SU-DHL-6 (cell line): ENCODE results near the gene POU6F2.
"Not testable (repeated sequence)": the region's sequence is repeated elsewhere in the genome, so short reads cannot be mapped to it uniquely, and the experiment has no call there.

Experiments
- H2AFZ ChIP-seq: fragments of 200-600 bp; sonication (generic); 2 replicates; pipeline ENCODE4 v1.6.1; 2014; ENCODE audit warnings: low read depth, mild to moderate bottlenecking, moderate library complexity, mixed read lengths, antibody characterized with exemption, low read length; ENCODE audit not compliant: severe bottlenecking
- H3F3A ChIP-seq: fragments of 200-600 bp; shearing (Covaris generic); 2 replicates; pipeline ENCODE4 v1.6.0; 2016; ENCODE audit warnings: antibody characterized with exemption, mild to moderate bottlenecking; ENCODE audit not compliant: insufficient read depth
- H3K27ac ChIP-seq: fragments of 200-600 bp; sonication (generic); 2 replicates; pipeline ENCODE4 v1.5.1; 2016; ENCODE audit warnings: low read depth, mild to moderate bottlenecking, low read length, moderate library complexity, mixed read lengths
- H3K27me3 ChIP-seq: fragments of 200-600 bp; sonication (generic), shearing (Covaris generic); 2 replicates; pipeline ENCODE4 v1.6.0; 2014; ENCODE audit warnings: mild to moderate bottlenecking, low read length
- H3K36me3 ChIP-seq: fragments of 200-600 bp; sonication (generic); 2 replicates; pipeline ENCODE4 v1.6.1; 2014; ENCODE audit warnings: mild to moderate bottlenecking, low read length, mixed read lengths
- H3K4me2 ChIP-seq: fragments of 300-600, 200-600 bp; shearing (Covaris generic), sonication (generic); 2 replicates; pipeline ENCODE4 v1.6.0; 2014; ENCODE audit warnings: low read length, low read depth, mild to moderate bottlenecking; ENCODE audit not compliant: poor library complexity, severe bottlenecking
- H3K4me3 ChIP-seq: fragments of 200-600 bp; sonication (generic); 2 replicates; pipeline ENCODE4 v1.5.1; 2014; ENCODE audit warnings: antibody characterized with exemption, low read length, mild to moderate bottlenecking, mixed read lengths; ENCODE audit not compliant: insufficient read depth, poor library complexity, severe bottlenecking
- H3K79me2 ChIP-seq: fragments of 200-600 bp; sonication (generic); 2 replicates; pipeline ENCODE4 v1.6.1; 2014; ENCODE audit warnings: mild to moderate bottlenecking, low read length, moderate library complexity; ENCODE audit not compliant: insufficient read depth
- H3K9ac ChIP-seq: fragments of 200-600 bp; sonication (generic); 2 replicates; pipeline ENCODE4 v1.7.0; 2014; ENCODE audit warnings: mild to moderate bottlenecking, low read length
- H3K9me2 ChIP-seq: fragments of 200-600 bp; sonication (generic); replicated peaks from 2 replicates; pipeline ENCODE4 v1.6.1; 2014; ENCODE audit warnings: low read length; ENCODE audit not compliant: insufficient read depth
- H3K9me3 ChIP-seq: fragments of 200-600 bp; sonication (generic); 2 replicates; pipeline ENCODE4 v1.6.1; 2014; ENCODE audit warnings: low read length, mixed read lengths; ENCODE audit not compliant: insufficient read depth
- H4K20me1 ChIP-seq: fragments of 200-600 bp; sonication (generic); 2 replicates; pipeline ENCODE4 v1.6.1; 2014; ENCODE audit warnings: low read depth, mild to moderate bottlenecking, antibody characterized with exemption, low read length, moderate library complexity, mixed read lengths
- EZH2phosphoT487 ChIP-seq: fragments of 200-600 bp; sonication (generic), shearing (Covaris generic); conservative IDR thresholded peaks from 2 replicates; pipeline ENCODE4 v1.6.1; 2018; ENCODE audit warnings: mild to moderate bottlenecking, antibody characterized with exemption, low read length, moderate library complexity, mixed read lengths
- TF ChIP-seq, protein P1 (sequence below): fragments of 200-600 bp; sonication (generic); IDR thresholded peaks from one replicate; pipeline ENCODE4 v1.5.1; 2017; ENCODE audit warnings: antibody characterized with exemption, mild to moderate bottlenecking, low read length, moderate library complexity; ENCODE audit not compliant: insufficient read depth, poor library complexity, severe bottlenecking

Gene POU6F2

DNA sequence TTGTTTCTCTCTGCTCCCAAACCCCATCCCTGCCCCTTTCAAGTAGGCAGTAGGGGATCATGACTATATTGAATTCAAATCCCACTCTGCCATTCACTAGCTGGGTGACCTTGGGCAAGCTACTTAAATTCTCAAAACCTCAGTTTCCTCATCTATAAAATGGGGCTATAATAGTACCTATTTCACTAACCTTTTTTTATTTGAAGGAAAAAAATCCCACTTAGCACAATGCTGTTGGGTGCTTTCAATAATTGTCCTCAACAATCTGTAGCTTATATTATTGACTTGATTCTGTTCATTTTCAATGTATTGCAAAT lies 398.1 kb downstream of the POU6F2 start:
- H3K4me3 ChIP-seq: no peak overlapping the region
- H3K79me2 ChIP-seq: no peaks in the 10 kb centered on the region
- H3K27ac ChIP-seq: no peak overlapping the region
- H3K9ac ChIP-seq: no peak overlapping the region
- no peaks in the 10 kb centered on the region for H3K9me3 ChIP-seq
- H3K36me3 ChIP-seq: no peaks in the 10 kb centered on the region
- H3K27me3 ChIP-seq: no peaks in the 10 kb centered on the region
- no peaks in the 10 kb centered on the region for H3K9me2 ChIP-seq
- H4K20me1 ChIP-seq: no peaks in the 10 kb centered on the region
- H2AFZ ChIP-seq: no peak overlapping the region
- H3K4me2 ChIP-seq: no peak overlapping the region
- H3F3A ChIP-seq: no peaks in the 10 kb centered on the region
- no peak for TF ChIP-seq EZH2phosphoT487
- TF ChIP-seq, protein P1, sequence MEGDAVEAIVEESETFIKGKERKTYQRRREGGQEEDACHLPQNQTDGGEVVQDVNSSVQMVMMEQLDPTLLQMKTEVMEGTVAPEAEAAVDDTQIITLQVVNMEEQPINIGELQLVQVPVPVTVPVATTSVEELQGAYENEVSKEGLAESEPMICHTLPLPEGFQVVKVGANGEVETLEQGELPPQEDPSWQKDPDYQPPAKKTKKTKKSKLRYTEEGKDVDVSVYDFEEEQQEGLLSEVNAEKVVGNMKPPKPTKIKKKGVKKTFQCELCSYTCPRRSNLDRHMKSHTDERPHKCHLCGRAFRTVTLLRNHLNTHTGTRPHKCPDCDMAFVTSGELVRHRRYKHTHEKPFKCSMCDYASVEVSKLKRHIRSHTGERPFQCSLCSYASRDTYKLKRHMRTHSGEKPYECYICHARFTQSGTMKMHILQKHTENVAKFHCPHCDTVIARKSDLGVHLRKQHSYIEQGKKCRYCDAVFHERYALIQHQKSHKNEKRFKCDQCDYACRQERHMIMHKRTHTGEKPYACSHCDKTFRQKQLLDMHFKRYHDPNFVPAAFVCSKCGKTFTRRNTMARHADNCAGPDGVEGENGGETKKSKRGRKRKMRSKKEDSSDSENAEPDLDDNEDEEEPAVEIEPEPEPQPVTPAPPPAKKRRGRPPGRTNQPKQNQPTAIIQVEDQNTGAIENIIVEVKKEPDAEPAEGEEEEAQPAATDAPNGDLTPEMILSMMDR: no peak

DNA sequence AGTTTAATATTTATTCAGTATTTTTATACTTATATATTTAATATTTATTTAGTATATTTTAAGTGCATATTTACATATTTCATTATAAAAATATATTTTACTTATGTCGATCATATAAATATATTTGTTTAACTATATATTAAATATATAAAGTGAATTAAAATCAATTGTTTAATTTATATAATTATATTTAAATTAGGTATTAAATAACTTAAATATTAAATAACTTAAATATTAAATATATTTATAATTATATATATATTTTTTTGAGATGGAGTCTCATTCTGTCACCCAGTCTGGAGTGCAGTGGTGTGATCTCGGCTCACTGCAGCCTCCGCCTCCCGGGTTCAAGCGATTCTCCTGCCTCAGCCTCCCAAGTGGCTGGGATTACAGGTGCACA lies 399.2 kb downstream of the POU6F2 start:
- not testable (repeated sequence) for H3K9ac ChIP-seq, H3K9me2 ChIP-seq, H3K36me3 ChIP-seq, H3F3A ChIP-seq, H2AFZ ChIP-seq, H3K79me2 ChIP-seq, H3K9me3 ChIP-seq, H4K20me1 ChIP-seq, H3K4me3 ChIP-seq, H3K27me3 ChIP-seq, H3K27ac ChIP-seq, H3K4me2 ChIP-seq

DNA sequence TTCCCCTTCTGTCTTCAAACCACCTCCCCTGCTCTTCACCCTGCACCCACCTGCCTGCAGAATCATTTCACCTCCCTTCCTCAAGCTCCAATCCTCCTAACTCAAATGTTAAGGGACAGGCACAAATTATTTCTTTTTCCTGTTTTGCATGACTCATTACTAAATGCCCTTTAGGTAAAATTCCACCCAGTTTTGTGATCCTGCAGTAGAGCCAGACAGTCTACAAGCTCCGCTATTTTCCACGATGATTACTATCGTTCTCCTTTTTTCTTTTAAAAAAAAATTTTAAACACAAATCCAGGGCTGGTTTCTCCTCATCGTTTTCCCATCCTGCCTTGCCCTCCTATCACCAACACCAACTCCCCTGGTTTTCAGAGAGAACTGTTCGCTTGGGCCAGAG lies 401.7 kb downstream of the POU6F2 start:
- Histone ChIP-seq H3K9me3 (no peaks in the 10 kb centered on the region), H2AFZ (no peak overlapping the region), H3K9me2 (no peaks in the 10 kb centered on the region), H3K4me2 (no peak overlapping the region), H3K36me3 (no peaks in the 10 kb centered on the region), H3K79me2 (no peaks in the 10 kb centered on the region), H3K4me3 (no peak overlapping the region), H3K27me3 (no peaks in the 10 kb centered on the region), H3K27ac (no peak overlapping the region), H3F3A (no peaks in the 10 kb centered on the region), H3K9ac (no peak overlapping the region), H4K20me1 (no peaks in the 10 kb centered on the region)
- TF ChIP-seq EZH2phosphoT487: no peak
- TF ChIP-seq, protein P1: no peak

DNA sequence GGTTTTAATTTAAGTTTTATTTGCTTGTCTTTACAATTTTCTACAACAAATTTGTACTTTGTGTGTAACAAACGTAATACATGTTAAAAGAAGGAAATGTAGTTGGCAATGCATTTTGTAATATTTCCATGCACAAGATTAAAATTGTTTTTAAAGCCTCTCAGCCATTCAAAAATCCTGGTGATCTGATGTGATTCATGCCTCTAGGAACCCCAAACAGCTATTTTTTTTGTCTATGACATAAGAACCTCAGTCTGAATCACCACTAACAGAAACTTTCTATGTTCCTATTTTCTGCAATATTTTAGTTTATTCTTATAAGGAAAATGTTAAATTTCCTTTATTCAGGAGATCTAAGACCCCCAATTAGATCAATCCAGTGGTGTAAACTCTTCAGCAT lies 405.4 kb downstream of the POU6F2 start:
- H3K4me3 ChIP-seq: no peak overlapping the region
- H3K27ac ChIP-seq: no peak overlapping the region
- H3K27me3 ChIP-seq: no peaks in the 10 kb centered on the region
- no peaks in the 10 kb centered on the region for H3K9me2 ChIP-seq
- TF ChIP-seq, protein P1: no peak
- no peak for TF ChIP-seq EZH2phosphoT487
- no peak overlapping the region for H3K9ac ChIP-seq
- H3F3A ChIP-seq: no peaks in the 10 kb centered on the region
- no peak overlapping the region for H2AFZ ChIP-seq
- no peaks in the 10 kb centered on the region for H3K79me2 ChIP-seq
- H3K4me2 ChIP-seq: no peak overlapping the region
- no peaks in the 10 kb centered on the region for H4K20me1 ChIP-seq
- H3K9me3 ChIP-seq: no peaks in the 10 kb centered on the region
- no peaks in the 10 kb centered on the region for H3K36me3 ChIP-seq
